Measurements from ENCODE around the gene PDZRN4. TPM values are rescaled to one million over a fixed set of nuclear protein-coding genes. Genes with fewer than 3 reads are reported as not detected.
"Not testable (repeated sequence)": the region's sequence is repeated elsewhere in the genome, so short reads cannot be mapped to it uniquely, and the experiment has no call there.

The PDZRN4 gene
- total and polyA plus RNA-seq, 5 experiments from 2014 or later = not detected

DNA sequence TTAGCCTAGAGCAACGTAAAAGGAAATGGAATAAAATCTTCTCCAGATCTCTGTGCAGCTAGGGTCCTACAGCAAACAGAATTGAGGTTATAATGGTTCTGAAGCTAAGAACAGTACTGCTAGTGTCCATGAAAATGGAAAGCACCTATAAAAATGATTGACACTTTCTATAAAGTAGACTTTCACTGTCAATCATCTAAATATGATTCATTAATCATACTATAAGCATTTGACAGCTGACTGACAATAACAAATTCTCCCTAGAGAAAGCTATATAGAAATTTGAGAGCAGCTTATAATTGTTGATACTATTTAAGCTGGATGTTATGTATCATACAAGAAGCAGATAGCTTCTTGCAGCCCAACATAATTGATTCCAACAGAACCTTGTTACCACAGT is 80.9 kb downstream of the PDZRN4 start:
- H3K4me1 Mint-ChIP-seq = no peaks in the 10 kb centered on the region
- H3K27ac Mint-ChIP-seq = no peak overlapping the region
- H3K9me3 Mint-ChIP-seq = no peaks in the 10 kb centered on the region
- DNase-seq = no peak
- H3K36me3 Mint-ChIP-seq = no peaks in the 10 kb centered on the region
- POLR2A ChIA-PET = no interaction called here
- ATAC-seq = no peak
- no peak overlapping the region for H3K4me3 Mint-ChIP-seq
- peaks cover 0 to 2% (median 1%) of the 10 kb centered on the region in 5 donors for H3K27me3 Mint-ChIP-seq

DNA sequence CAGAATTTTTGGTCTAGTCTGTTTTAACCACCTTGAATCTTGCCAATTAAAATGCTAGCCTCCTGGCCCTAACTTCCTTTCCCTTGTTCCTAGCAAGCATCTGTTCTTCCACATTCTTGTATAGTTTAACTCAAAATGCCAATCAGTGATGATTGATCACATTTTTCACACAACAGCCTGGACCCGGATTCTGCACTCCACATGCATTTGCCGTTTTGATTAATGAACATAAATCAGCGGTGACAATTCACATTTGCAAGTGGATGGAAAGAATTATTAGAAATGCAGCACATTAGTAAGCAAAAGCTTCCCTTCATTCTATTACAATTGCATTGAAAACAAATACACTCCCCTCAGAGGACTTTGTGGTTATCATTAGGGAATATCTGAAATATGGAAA is 83.4 kb downstream of the PDZRN4 start:
- no peaks in the 10 kb centered on the region for H3K9me3 Mint-ChIP-seq
- peaks cover 0 to 4% (median 1%) of the 10 kb centered on the region in 5 donors for H3K27me3 Mint-ChIP-seq
- no peak overlapping the region for H3K27ac Mint-ChIP-seq
- POLR2A ChIA-PET = no interaction called here
- no peak for DNase-seq
- H3K4me1 Mint-ChIP-seq = no peaks in the 10 kb centered on the region
- no peaks in the 10 kb centered on the region for H3K36me3 Mint-ChIP-seq
- no peak for ATAC-seq
- no peak overlapping the region for H3K4me3 Mint-ChIP-seq

GRCh38 chr12:41274643-41275042 is 86.5 kb downstream of the PDZRN4 start:
- DNase-seq (no peak), ATAC-seq (no peak)
- Mint-ChIP-seq H3K9me3 (no peaks in the 10 kb centered on the region), H3K4me3 (no peak overlapping the region), H3K27ac (no peak overlapping the region), H3K27me3 (peaks cover 0 to 10% (median 7%) of the 10 kb centered on the region in 5 donors), H3K4me1 (no peaks in the 10 kb centered on the region), H3K36me3 (no peaks in the 10 kb centered on the region)
- POLR2A ChIA-PET = no interaction called here

DNA sequence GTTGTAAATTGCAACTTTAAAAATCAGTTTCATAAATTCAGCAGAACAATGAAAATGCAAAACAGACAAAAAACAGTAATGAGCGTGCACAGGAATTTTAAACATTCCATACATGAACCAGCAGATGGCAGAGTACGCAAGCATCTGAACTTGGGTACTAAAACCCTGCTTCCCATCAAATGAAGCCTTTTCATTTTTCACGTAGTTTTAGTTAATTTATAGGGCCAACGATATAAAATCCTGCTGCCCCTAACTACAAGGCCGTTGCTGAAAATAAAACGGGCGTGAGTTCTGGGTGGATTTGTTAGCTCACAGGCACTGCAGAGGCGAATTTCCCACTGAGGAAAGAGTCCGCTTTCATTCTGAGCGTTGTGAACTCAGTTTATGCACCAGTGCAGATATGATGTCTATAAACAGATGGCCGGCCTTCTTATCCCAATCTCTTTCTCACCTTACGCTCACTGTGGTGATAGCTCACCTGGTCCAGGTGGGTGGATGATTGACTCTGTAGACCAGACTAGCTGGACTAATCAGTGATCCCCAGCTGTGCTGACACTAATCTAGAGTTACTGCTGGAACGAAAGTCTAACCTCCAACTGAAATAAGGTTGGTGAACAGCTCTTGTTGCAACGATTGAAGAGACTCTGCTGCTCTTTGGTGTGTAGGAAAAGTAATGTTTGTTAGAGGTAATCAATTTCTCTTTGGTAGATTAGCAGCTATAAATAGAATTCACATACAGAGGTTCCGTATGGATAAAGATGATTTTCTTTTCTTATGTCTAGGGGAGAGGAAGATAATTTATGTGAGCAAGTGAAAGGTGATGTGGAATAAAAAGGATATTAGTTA is 89.2 kb downstream of the PDZRN4 start:
- H3K27me3 Mint-ChIP-seq = peaks cover 0 to 10% (median 7%) of the 10 kb centered on the region in 5 donors
- H3K4me1 Mint-ChIP-seq = no peaks in the 10 kb centered on the region
- H3K4me3 Mint-ChIP-seq = no peak overlapping the region
- POLR2A ChIA-PET = no interaction called here
- DNase-seq = peak in 2 of 10 donors; percentile 8 to 11
- H3K27ac Mint-ChIP-seq = no peak overlapping the region
- no peak for ATAC-seq
- no peaks in the 10 kb centered on the region for H3K36me3 Mint-ChIP-seq
- H3K9me3 Mint-ChIP-seq = no peaks in the 10 kb centered on the region

- no peak overlapping the region for H3K27ac Mint-ChIP-seq
- ATAC-seq (no peak), DNase-seq (no peak)
- H3K36me3 Mint-ChIP-seq = no peaks in the 10 kb centered on the region
- no peaks in the 10 kb centered on the region for H3K4me1 Mint-ChIP-seq
- no peak overlapping the region for H3K4me3 Mint-ChIP-seq
- no peaks in the 10 kb centered on the region for H3K9me3 Mint-ChIP-seq
- POLR2A ChIA-PET = no interaction called here
- peaks cover 0 to 10% (median 7%) of the 10 kb centered on the region in 5 donors for H3K27me3 Mint-ChIP-seq
These were observed 89.8 kb downstream of the PDZRN4 start for GRCh38 chr12:41277946-41278267.

- H3K9me3 Mint-ChIP-seq, DNase-seq, H3K27ac Mint-ChIP-seq, H3K4me1 Mint-ChIP-seq, ATAC-seq, H3K27me3 Mint-ChIP-seq, H3K36me3 Mint-ChIP-seq, POLR2A ChIA-PET, H3K4me3 Mint-ChIP-seq: not testable (repeated sequence)
These were observed 92.4 kb downstream of the PDZRN4 start for GRCh38 chr12:41280341-41281095.

- DNase-seq, H3K27me3 Mint-ChIP-seq, H3K27ac Mint-ChIP-seq, H3K36me3 Mint-ChIP-seq, H3K4me1 Mint-ChIP-seq, POLR2A ChIA-PET, H3K9me3 Mint-ChIP-seq, ATAC-seq, H3K4me3 Mint-ChIP-seq: not testable (repeated sequence)
These were observed 97.3 kb downstream of the PDZRN4 start for GRCh38 chr12:41285470-41285869.

DNA sequence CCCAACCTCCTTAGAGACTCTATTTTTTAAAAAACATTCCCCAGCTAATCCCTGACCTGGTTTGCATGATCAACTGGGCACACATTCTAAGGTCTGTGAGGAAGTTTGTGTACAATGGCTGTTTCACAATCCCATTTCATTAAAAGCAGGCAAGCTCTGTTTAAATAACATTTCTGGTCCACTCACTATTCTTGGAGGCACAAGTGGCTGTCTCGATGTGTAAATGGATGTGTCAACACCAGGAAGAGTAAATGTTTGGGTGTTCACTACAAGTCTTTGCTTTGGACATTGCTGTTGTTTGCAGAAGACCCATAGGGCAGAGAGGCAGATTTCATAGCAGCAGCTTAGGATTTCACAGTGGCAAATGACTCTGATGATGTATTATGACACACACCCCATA is 98.3 kb downstream of the PDZRN4 start:
- H3K4me1 Mint-ChIP-seq = no peaks in the 10 kb centered on the region
- no peak for ATAC-seq
- no peak overlapping the region for H3K27ac Mint-ChIP-seq
- POLR2A ChIA-PET = no interaction called here
- no peak overlapping the region for H3K4me3 Mint-ChIP-seq
- no peaks in the 10 kb centered on the region for H3K27me3 Mint-ChIP-seq
- H3K9me3 Mint-ChIP-seq = peaks cover 0 to 3% (median 0%) of the 10 kb centered on the region in 9 donors
- no peaks in the 10 kb centered on the region for H3K36me3 Mint-ChIP-seq
- DNase-seq = no peak

GRCh38 chr12:41287500-41288141 is 99.5 kb downstream of the PDZRN4 start:
- no peaks in the 10 kb centered on the region for H3K4me1 Mint-ChIP-seq
- POLR2A ChIA-PET = no interaction called here
- ATAC-seq = no peak
- H3K27me3 Mint-ChIP-seq = no peaks in the 10 kb centered on the region
- H3K9me3 Mint-ChIP-seq = peaks cover 0 to 3% (median 0%) of the 10 kb centered on the region in 9 donors
- H3K36me3 Mint-ChIP-seq = no peaks in the 10 kb centered on the region
- H3K4me3 Mint-ChIP-seq = no peak overlapping the region
- no peak overlapping the region for H3K27ac Mint-ChIP-seq
- no peak for DNase-seq

GRCh38 chr12:41288142-41288811 is 100.2 kb downstream of the PDZRN4 start:
- Mint-ChIP-seq H3K36me3 (no peaks in the 10 kb centered on the region), H3K27me3 (no peaks in the 10 kb centered on the region), H3K9me3 (peaks cover 0 to 3% (median 0%) of the 10 kb centered on the region in 9 donors), H3K4me1 (no peaks in the 10 kb centered on the region), H3K27ac (no peak overlapping the region), H3K4me3 (no peak overlapping the region)
- POLR2A ChIA-PET = no interaction called here
- no peak for ATAC-seq
- DNase-seq = no peak

GRCh38 chr12:41289501-41289900 is 101.4 kb downstream of the PDZRN4 start:
- Mint-ChIP-seq H3K4me3 (no peak overlapping the region), H3K27me3 (no peaks in the 10 kb centered on the region), H3K9me3 (peaks cover 0 to 3% (median 0%) of the 10 kb centered on the region in 9 donors), H3K4me1 (no peaks in the 10 kb centered on the region), H3K36me3 (no peaks in the 10 kb centered on the region), H3K27ac (no peak overlapping the region)
- DNase-seq (no peak), ATAC-seq (no peak)
- POLR2A ChIA-PET = no interaction called here

DNA sequence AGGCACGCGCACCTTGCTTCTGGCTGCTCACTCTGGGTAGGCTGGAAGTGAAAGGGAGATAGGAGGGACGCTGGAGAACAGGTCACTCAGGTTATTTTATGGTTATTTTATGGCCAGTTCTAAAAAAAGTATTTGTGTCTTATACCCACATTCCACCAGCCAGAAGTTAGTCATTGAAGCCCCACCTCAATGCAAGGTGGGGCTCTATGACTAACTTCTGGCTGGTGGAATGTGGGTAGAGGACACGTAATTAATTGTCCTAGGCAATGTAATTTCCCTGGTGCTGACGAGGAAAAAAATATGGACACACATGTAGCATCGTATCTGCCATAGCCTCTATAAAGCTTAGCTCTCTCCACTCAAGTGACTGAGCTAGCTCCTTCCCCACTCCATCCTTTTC is 104.9 kb downstream of the PDZRN4 start:
- H3K4me1 Mint-ChIP-seq = no peaks in the 10 kb centered on the region
- POLR2A ChIA-PET = no interaction called here
- H3K27me3 Mint-ChIP-seq = no peaks in the 10 kb centered on the region
- ATAC-seq (no peak), DNase-seq (no peak)
- H3K36me3 Mint-ChIP-seq = no peaks in the 10 kb centered on the region
- H3K4me3 Mint-ChIP-seq = no peak overlapping the region
- peaks cover 0 to 2% (median 0%) of the 10 kb centered on the region in 9 donors for H3K9me3 Mint-ChIP-seq
- no peak overlapping the region for H3K27ac Mint-ChIP-seq

- Mint-ChIP-seq H3K4me3 (no peak overlapping the region), H3K9me3 (peaks cover 0 to 2% (median 0%) of the 10 kb centered on the region in 9 donors), H3K4me1 (no peaks in the 10 kb centered on the region), H3K36me3 (no peaks in the 10 kb centered on the region), H3K27me3 (no peaks in the 10 kb centered on the region), H3K27ac (no peak overlapping the region)
- DNase-seq = no peak
- no peak for ATAC-seq
- POLR2A ChIA-PET = no interaction called here
These were observed 105.3 kb downstream of the PDZRN4 start for GRCh38 chr12:41293461-41293860.
